Esophagus muscularis mucosa (tissue), 4 donors: ENCODE results near the gene AQP6. TPM values are rescaled to one million over a fixed set of nuclear protein-coding genes. Genes with fewer than 3 reads are reported as not detected.

Experiments used
- DNase-seq: peaks from one replicate; pipeline ENCODE4 v3.0.0-alpha.2; 2017; ENCODE audit errors: extremely low spot score
- H3K27ac ChIP-seq, 4 donors: fragments of 200-600 bp; sonication (generic); replicated peaks in 1 of 4; 1 replicate in 3 of 4; 2 replicates in 1 of 4; pipeline ENCODE4 v1.5.1; 2016 to 2019; ENCODE audit warnings: mild to moderate bottlenecking in 1 of 4
- H3K27me3 ChIP-seq, 4 donors: fragments of 200-600 bp; sonication (generic); one replicate each; pipeline versions ENCODE4 v1.5.1 to v1.6.0; 2016 to 2019
- H3K36me3 ChIP-seq, 4 donors: fragments of 200-600 bp; sonication (generic); one replicate each; pipeline ENCODE4 v1.5.1; 2016 to 2019
- H3K4me1 ChIP-seq, 4 donors: fragments of 200-600 bp; sonication (generic); one replicate each; pipeline ENCODE4 v1.5.1; 2016 to 2019
- H3K4me3 ChIP-seq, 4 donors: fragments of 200-600 bp; sonication (generic); 1 replicate in 2 of 4; 2 replicates in 2 of 4; pipeline ENCODE4 v1.5.1; 2016 to 2019; ENCODE audit warnings: mild to moderate bottlenecking in 4 of 4, moderate library complexity in 1 of 4
- H3K9me3 ChIP-seq, 4 donors: fragments of 200-600 bp; sonication (generic); 1 replicate in 3 of 4; 2 replicates in 1 of 4; pipeline ENCODE4 v1.5.1; 2016 to 2019
- EP300 ChIP-seq: sonication (generic); formaldehyde crosslinking; IDR thresholded peaks from one replicate; pipeline ENCODE4 v1.6.1; 2017; ENCODE audit warnings: antibody characterized with exemption
- POLR2A ChIP-seq: fragments of 450-650 bp; IDR thresholded peaks from one replicate; pipeline ENCODE4 v1.6.1; 2017; ENCODE audit warnings: antibody characterized with exemption, moderate library complexity, mild to moderate bottlenecking, low read depth
- POLR2AphosphoS5 ChIP-seq, 2 donors: sonication (generic); formaldehyde crosslinking; IDR thresholded peaks; one replicate each; pipeline ENCODE4 v1.6.1; 2017; ENCODE audit warnings: antibody characterized with exemption in 2 of 2
- whole genome bisulfite sequencing: methylation state at CpG from one replicate; pipeline ENCODE4 v1.1.5; 2018; 5-methylcytosine and 5-hydroxymethylcytosine counted together
- intact Hi-C: fragments of 100-400 bp; cut with DNase I; formaldehyde crosslinking; loops from one replicate; pipeline ENCODE4 v1.15.1; 2023
- total RNA-seq, 4 donors: library from RNA; depleted of rRNA; stranded (reverse); fragments of >200 nt; gene quantifications; one replicate each; pipeline versions ENCODE4 v1.1.0 to v1.2.1, GENCODE V29; 2016
- TF ChIP-seq, protein P1 (sequence below), 3 experiments: fragments of 200-600 bp in 2 of 3; fragments of 450-650 bp in 1 of 3; sonication (generic) in 2 of 3; IDR thresholded peaks; one replicate each; pipeline ENCODE4 v1.5.1; 2017 to 2019; ENCODE audit warnings: antibody characterized with exemption in 3 of 3, mild to moderate bottlenecking in 2 of 3, moderate library complexity in 1 of 3

AQP6 gene
- total RNA-seq, 4 donors from 2014 or later: 0.11 TPM; not detected in 3

DNA sequence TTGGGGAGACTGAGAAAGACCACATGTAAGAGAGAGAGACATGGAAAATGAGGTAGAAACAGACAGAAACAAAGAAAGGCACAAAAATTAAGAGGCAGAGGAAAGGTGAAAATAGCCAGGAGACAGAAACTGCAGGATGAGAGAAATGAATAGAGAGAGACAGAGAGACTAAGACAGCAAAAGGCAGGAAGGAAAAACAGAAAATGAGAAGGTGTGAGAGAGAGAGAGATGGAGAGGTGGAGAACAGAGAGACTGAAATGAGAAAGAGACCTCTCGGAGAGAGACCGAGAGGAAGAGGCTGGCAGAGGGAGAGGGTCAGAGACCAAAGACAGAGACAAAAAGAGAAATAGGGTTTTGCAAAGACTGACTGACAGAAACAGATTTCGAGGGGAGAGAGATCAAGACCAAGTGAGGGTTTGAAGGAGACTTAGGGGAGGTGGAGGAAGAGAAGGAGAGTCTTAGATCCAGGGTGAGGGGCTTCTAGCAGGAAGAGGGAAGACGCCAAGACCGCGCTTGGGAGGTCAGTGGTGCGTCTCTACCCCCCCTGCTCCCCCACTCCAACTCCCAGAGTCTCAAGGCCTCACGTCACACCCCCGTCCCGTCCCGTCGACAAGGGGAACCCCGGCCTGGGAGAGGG is 12.2 kb upstream of the AQP6 start:
- 63% methylated on average over 7 of the region's 13 CpGs for WGBS
- intact Hi-C loops: loop anchor here (10.0 kb wide), 2 partner anchors 186 to 224 kb away; no protein-coding TSS in a partner anchor

DNA sequence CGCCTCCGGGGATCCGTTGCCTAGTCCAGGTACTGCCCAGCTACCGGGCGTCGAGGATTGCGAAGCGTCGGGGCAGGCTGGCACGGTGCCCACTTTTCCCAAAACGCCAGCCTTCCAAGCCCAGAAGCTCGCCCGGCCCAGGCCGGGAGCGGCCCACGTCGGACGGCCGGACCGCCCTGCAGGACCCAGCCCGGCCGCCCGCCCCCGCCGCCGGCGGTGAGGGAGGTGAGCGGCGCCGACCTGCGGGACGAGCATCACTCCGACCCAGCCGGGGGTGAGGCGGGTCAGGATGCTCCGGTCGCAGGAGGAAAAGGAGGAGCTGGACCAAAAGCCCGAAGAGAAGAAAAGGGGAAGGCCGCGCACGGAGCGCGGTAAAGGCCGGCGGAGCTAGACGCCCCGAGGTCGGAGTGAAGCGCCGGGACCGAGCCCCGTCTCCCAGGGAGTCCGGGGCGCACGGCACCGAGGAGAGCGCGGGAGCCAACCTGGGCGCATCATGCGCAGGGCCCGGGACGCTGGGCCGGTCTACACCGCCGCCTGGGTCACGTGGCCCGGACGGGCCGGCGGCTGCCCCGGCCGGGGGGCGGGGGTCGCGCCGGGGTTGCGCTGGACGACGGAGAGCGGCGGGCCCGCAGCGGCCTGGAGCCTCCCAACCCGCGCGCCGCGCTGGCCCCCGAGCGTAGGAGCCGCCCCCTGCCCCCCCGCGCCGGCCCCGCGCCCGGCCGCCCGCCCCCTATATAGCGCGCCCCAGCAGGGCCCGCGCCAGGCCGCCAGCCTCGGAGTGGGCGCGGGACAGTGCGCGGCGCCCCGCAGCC is 11.4 kb upstream of the AQP6 start, which contains the start of gene AQP5:
AQP5 (plus strand) TSS at position 762 of the 812 bp plus-strand sequence. CDS start 146 bp downstream, outside the sequence.
- Histone ChIP-seq H3K9me3 (no peaks in the 10 kb centered on the region), H3K27ac (no peak within 1 kb of the TSS), H3K27me3 (peaks cover 0 to 67% (median 24%) of the 10 kb centered on the region in 4 donors), H3K4me3 (peak within 1 kb of the TSS; percentile 48 to 58 (median 49)), H3K36me3 (no peaks in the 10 kb centered on the region), H3K4me1 (peaks cover 5 to 27% (median 16%) of the 10 kb centered on the region in 4 donors)
- WGBS: 1% methylated on average over 34 of the region's 111 CpGs
- intact Hi-C loops: loop anchor here (10.0 kb wide), 2 partner anchors 187 to 223 kb away; no protein-coding TSS in a partner anchor
- no peak for DNase-seq
- no peak for TF ChIP-seq EP300
- TF ChIP-seq POLR2A: no peak
- TF ChIP-seq POLR2AphosphoS5 (IDR thresholded peaks at IDR 0.05): no peak
- TF ChIP-seq, protein P1, sequence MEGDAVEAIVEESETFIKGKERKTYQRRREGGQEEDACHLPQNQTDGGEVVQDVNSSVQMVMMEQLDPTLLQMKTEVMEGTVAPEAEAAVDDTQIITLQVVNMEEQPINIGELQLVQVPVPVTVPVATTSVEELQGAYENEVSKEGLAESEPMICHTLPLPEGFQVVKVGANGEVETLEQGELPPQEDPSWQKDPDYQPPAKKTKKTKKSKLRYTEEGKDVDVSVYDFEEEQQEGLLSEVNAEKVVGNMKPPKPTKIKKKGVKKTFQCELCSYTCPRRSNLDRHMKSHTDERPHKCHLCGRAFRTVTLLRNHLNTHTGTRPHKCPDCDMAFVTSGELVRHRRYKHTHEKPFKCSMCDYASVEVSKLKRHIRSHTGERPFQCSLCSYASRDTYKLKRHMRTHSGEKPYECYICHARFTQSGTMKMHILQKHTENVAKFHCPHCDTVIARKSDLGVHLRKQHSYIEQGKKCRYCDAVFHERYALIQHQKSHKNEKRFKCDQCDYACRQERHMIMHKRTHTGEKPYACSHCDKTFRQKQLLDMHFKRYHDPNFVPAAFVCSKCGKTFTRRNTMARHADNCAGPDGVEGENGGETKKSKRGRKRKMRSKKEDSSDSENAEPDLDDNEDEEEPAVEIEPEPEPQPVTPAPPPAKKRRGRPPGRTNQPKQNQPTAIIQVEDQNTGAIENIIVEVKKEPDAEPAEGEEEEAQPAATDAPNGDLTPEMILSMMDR (IDR thresholded peaks at IDR 0.05): no peak

More for the DNA sequence above, 12.2 kb upstream of the AQP6 start:
- no peaks in the 10 kb centered on the region for H3K9me3 ChIP-seq
- TF ChIP-seq, protein P1 (IDR thresholded peaks at IDR 0.05): no peak
- TF ChIP-seq EP300 (no peak), POLR2A (no peak), POLR2AphosphoS5 (IDR thresholded peaks at IDR 0.05) (no peak)
- H3K4me1 ChIP-seq: peaks cover 5 to 28% (median 16%) of the 10 kb centered on the region in 4 donors
- peaks cover 0 to 74% (median 26%) of the 10 kb centered on the region in 4 donors for H3K27me3 ChIP-seq
- H3K4me3 ChIP-seq: peak overlapping the region; percentile 48 to 58 (median 49)
- no peaks in the 10 kb centered on the region for H3K36me3 ChIP-seq
- DNase-seq: no peak
- H3K27ac ChIP-seq: no peak overlapping the region

DNA sequence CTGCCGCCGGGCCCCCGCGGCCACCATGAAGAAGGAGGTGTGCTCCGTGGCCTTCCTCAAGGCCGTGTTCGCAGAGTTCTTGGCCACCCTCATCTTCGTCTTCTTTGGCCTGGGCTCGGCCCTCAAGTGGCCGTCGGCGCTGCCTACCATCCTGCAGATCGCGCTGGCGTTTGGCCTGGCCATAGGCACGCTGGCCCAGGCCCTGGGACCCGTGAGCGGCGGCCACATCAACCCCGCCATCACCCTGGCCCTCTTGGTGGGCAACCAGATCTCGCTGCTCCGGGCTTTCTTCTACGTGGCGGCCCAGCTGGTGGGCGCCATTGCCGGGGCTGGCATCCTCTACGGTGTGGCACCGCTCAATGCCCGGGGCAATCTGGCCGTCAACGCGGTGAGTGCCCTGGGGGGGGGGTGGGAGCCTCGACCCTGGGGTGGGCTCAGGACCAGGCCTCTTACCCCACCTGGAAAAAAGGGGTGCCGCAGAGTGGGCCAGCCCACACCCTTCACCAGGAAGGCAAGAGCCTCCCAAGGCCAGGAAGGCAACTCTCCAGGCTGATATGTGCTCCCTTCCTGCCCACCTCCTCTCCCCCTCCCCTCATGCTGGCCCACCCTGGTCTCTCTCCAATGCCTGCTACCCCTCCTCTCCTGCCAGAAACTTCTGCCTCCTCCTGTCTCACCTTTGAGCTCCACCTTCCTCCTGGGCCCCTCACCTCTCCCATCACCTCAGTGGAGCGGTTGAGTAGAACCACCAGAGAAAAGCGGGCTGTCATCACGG is 10.6 kb upstream of the AQP6 start:
- Histone ChIP-seq H3K27me3 (peaks cover 0 to 58% (median 24%) of the 10 kb centered on the region in 4 donors), H3K4me1 (peaks cover 9 to 32% (median 20%) of the 10 kb centered on the region in 4 donors), H3K4me3 (peak overlapping the region; percentile 48 to 58 (median 49)), H3K27ac (no peak overlapping the region), H3K36me3 (no peaks in the 10 kb centered on the region), H3K9me3 (no peaks in the 10 kb centered on the region)
- 62% methylated on average over 22 of the region's 37 CpGs for WGBS
- intact Hi-C loops: loop anchor here (10.0 kb wide), 2 partner anchors 187 to 223 kb away; no protein-coding TSS in a partner anchor
- TF ChIP-seq EP300: no peak
- TF ChIP-seq, protein P1 (IDR thresholded peaks at IDR 0.05): no peak
- no peak for TF ChIP-seq POLR2A
- no peak for TF ChIP-seq POLR2AphosphoS5 (IDR thresholded peaks at IDR 0.05)
- no peak for DNase-seq

DNA sequence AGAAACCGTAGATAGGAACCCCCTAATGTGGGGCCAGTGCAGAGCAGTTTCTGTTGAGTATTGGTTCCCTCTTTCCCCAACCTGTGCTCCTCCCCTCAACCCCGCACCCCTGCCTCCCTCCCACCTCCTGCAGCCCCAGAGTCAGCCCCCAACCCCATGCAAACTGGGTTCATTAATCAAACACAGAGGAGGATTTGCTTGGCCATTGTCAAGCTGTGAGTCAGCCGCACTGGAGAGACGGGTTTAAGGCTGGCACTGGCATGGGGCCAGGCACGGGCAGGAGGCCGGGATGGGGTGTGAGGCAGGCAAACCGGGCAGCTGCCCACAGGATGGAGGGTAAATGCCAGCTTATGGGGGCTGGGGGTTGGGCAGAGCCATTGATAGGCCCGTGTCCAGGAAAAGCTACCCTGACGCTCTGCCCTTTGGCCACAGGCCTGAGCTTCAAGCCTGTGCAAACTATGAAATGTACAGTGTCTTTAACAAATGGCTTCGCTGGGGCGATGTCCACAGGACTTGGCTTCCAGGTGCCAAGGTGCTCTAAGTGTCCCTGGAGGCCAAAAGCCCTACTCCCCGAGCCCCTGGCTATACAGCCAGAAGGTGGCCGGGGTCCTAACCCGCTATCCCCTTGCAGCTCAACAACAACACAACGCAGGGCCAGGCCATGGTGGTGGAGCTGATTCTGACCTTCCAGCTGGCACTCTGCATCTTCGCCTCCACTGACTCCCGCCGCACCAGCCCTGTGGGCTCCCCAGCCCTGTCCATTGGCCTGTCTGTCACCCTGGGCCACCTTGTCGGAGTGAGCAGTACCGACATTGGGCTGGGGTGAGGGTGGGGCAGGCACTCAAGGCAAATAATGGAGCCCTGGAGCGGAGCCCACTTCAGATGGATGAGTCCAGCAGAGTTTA is 9.6 kb upstream of the AQP6 start:
- Histone ChIP-seq H3K36me3 (no peaks in the 10 kb centered on the region), H3K27me3 (peaks cover 0 to 55% (median 24%) of the 10 kb centered on the region in 4 donors), H3K4me3 (no peak overlapping the region), H3K4me1 (peaks cover 15 to 39% (median 29%) of the 10 kb centered on the region in 4 donors), H3K27ac (no peak overlapping the region), H3K9me3 (no peaks in the 10 kb centered on the region)
- 69% methylated on average over 15 of the region's 21 CpGs for WGBS
- TF ChIP-seq EP300: no peak
- no peak for TF ChIP-seq POLR2AphosphoS5 (IDR thresholded peaks at IDR 0.05)
- no peak for TF ChIP-seq POLR2A
- TF ChIP-seq, protein P1 (IDR thresholded peaks at IDR 0.05): no peak
- intact Hi-C loops: loop anchor here (10.0 kb wide), 2 partner anchors 188 to 222 kb away; no protein-coding TSS in a partner anchor
- no peak for DNase-seq
